HG03039 (cell line): ENCODE data around the gene TK1.
A peak's percentile ranks its signal among the peaks of the same experiment; 100 is the strongest.

Experiments used
- ATAC-seq: cut with Tn5 transposase; IDR thresholded peaks from one replicate; pipeline ENCODE4 v1.9.1; 2021; ENCODE audit warnings: mild to moderate bottlenecking, moderate library complexity; ENCODE audit not compliant: unreplicated experiment

The TK1 gene

DNA sequence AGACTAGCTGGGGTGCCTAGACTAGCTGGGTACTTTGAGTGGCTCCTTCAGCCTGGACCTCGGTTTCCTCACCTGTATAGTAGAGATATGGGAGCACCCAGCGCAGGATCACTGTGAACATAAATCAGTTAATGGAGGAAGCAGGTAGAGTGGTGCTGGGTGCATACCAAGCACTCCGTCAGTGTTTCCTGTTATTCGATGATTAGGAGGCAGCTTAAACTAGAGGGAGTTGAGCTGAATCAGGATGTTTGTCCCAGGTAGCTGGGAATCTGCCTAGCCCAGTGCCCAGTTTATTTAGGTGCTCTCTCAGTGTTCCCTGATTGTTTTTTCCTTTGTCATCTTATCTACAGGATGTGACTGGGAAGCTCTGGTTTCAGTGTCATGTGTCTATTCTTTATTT, 36.2 kb upstream of the TK1 start:
- ATAC-seq = no peak

DNA sequence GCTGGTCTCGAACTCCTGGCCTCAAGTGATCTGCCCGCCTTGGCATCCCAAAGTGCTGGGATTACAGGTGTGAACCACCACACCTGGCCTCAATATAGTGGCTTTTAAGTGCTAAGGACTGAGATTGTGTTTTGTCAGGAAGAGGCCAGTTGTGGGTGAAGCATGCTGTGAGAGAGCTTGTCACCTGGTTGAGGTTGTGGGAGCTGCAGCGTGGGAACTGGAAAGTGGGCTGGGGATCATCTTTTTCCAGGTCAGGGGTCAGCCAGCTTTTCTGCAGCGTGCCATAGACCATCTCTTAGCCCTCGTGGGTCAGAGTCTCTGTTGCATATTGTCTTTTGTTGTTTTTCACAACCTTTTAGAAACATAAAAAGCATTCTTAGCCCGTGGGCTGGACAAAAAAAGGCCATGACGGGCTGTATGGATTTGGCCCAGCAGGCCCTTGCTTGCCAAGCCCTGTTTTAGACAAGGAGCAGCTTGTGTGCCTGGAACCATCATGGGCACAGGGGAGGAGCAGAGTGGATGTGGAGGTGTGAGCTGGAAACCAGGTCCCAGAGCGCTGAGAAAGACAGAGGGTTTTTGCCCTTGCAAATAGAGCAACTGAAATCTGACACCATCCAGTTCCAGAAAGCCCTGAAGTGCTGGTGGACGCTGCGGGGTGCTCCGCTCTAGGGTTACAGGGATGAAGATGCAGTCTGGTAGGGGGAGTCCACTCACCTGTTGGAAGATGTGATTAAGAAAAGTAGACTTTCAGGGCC, 32.7 kb upstream of the TK1 start:
- ATAC-seq = no peak

DNA sequence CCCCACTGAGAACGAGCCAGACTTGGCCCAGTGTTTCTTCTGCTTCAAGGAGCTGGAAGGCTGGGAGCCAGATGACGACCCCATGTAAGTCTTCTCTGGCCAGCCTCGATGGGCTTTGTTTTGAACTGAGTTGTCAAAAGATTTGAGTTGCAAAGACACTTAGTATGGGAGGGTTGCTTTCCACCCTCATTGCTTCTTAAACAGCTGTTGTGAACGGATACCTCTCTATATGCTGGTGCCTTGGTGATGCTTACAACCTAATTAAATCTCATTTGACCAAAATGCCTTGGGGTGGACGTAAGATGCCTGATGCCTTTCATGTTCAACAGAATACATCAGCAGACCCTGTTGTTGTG, 27.8 kb upstream of the TK1 start:
- ATAC-seq = no peak

DNA sequence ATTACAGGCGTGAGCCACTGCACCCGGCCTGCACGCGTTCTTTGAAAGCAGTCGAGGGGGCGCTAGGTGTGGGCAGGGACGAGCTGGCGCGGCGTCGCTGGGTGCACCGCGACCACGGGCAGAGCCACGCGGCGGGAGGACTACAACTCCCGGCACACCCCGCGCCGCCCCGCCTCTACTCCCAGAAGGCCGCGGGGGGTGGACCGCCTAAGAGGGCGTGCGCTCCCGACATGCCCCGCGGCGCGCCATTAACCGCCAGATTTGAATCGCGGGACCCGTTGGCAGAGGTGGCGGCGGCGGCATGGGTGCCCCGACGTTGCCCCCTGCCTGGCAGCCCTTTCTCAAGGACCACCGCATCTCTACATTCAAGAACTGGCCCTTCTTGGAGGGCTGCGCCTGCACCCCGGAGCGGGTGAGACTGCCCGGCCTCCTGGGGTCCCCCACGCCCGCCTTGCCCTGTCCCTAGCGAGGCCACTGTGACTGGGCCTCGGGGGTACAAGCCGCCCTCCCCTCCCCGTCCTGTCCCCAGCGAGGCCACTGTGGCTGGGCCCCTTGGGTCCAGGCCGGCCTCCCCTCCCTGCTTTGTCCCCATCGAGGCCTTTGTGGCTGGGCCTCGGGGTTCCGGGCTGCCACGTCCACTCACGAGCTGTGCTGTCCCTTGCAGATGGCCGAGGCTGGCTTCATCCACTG, 27.3 kb upstream of the TK1 start, which contains the start of gene BIRC5:
Gene BIRC5, plus strand, starts transcription at position 238 of the 690 bp plus-strand sequence. Its CDS starts 64 bp downstream, at position 302.
- peak; percentile 74 for ATAC-seq

DNA sequence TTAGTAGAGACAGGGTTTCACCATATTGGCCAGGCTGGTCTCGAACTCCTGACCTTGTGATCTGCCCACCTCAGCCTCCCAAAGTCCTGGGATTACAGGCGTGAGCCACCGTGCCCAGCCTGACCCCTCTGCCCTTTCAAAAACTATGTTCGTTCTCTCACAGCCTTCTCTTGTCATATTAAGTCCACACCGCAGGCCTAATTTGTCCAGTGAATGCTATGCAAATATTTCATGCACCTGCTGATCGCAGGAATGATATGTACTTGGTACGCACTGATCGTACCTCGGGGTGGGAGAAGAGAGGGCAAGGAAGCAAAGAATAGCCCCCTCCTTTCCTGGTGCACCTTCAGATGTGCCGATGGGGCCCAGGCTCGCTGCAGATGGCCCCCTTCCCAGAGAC, 24.2 kb upstream of the TK1 start:
- ATAC-seq = no peak

DNA sequence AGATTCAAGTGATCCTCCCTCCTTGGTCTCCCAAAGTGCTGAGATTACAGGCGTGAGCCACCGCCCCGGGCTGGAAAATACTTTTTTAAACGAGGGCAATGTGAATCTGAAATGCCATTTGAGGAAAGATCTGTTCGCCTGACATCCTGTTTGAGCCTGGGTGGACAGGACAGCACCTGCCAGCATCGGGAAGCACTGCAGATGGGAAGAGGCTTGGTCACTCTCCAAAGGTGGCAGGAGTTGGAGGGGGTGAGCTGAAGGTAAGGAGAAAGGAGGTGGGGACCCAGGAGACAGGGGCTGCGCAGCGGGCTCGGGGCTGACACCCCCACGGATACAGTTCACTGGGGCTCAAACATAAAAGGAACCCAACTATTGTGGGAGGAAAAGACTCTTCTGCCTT, 23.3 kb upstream of the TK1 start:
- ATAC-seq = no peak

DNA sequence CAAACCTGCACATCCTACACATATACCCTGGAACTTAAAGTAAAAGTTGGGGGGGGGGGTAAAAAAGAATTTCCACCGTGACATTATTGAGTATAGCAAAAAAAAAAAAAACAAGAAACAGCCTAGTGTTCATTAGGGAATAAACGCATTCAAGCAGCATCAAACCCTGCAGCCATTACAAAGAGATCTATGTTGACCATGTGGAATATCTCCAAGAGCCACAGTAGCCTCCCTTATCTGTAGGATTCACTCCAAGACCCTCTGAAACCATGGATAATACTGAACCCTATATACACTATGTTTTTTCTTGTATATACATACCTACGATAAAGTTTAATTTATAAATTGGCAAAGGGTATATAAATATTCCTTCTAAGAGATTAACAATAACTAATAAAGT, 21.6 kb upstream of the TK1 start:
- ATAC-seq = no peak

DNA sequence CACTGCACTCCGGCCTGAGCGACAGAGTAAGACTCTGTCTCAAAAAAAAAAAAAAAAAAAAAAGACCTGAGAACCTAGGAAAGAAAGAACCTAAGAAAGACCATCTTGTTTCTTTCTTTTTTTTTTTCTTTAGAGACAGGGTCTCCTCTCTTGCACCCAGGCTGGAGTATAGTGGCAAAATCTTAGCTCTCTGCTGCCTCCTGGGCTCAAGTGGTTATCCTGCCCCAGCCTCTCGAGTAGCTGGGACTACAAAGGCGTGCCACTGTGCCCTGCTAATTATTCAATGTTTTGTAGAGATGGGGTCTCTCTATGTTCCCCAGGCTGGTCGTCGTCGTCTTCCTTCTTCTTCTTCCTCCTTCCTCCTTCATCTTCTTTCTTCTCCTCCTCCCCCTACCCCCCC, 19.4 kb upstream of the TK1 start:
- no peak for ATAC-seq

DNA sequence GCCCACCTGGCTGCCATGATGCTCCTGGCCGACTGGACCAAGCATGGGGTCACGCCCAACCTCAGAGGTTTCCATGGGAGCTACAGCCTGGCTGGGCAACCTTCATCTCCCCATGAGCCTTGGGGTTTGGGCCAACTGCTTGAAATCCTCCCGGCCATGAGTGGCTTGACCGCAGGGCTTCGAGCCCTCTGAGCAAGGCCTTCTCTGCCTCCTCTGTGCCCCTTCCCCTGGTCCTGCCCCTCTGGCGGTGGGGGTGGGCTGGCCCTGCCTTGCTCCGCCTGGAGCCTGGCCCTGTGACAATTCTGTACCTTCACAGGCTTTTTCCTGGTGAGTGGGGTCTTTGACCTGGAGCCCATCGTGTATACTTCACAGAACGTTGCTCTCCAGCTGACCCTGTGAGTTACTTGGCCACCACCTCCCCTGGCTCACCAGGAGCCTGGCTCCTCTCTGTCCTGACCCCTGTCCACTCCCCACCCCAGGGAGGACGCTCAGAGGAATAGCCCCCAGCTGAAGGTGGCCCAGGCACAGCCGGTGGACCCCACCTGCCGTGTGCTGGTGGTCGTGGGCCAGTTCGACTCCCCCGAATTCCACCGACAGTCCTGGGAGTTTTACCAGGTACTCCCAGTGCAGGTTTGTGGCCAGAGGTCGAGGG, 18.4 kb upstream of the TK1 start:
- no peak for ATAC-seq

DNA sequence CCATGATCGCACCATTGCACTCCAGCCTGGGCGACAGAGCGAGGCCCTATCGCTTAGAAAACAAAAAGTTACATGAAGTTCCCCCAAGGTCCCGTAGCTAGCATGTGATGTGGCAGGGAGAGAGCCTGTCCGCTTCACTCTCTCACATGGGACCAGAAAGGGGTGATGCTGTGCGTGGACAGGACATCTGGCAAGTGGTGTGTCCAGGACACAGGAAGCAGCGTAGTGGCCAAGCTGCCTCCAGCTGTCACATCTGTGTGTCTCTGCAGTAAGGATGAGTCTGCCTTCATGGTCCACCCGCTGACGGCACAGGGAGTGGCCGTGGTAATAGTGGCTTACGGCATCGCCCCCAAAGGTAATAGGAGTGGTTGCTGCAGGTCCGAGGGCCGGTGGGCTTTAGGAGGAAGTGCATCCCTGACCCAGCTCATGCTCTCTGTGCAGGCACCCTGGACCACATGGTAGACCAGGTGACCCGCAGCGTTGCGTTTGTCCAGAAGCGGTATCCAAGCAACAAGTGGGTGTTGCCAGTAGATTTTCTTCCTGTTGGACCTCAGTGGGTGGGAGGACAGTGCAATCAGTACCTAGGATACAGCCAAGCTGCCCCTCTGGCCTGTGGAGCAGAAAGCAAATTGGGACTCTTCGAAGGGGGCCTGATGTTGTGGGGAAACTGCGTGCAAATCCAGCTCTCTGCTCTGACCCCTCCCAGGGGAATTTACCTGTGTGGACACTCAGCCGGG, 17.7 kb upstream of the TK1 start:
- ATAC-seq = no peak

DNA sequence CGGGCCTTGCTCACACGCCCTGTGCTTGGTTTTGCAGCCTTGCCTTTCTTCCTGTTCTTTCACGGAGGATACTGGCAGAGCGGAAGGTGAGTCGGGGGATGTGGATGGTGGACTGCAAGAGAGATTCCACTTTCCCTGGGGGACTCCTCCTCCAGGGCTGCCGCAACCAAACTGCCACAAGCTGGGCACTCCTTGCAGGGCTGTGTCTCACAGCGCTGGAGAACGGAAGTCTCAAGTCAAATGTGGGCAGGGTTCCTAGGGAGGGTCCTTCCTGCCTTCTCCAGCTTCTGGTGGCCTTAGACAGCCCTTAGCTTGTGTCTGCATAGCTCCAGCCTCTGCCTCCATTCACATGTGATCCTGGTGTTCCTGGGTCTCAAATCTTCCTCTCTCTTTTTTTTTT, 15.8 kb upstream of the TK1 start:
- no peak for ATAC-seq

DNA sequence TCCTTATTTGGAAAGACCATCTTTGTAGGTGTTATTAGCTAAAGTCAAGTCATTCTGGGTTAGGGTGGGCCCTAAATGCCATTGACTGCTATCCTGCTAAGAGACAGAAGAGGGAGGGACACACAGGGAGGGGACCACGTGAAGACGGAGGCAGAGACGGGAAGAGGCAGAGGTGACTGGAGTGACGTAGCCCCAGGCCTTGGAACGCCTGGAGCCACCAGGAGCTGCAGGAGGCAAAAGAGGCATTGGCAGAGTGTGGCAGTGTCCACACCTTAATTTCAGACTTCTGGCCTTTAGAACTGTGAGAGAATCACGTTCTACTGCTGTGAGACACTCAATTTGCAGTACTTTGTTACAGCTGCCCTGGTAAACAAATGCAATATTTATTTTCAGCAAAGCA, 13.6 kb upstream of the TK1 start:
- ATAC-seq = no peak

DNA sequence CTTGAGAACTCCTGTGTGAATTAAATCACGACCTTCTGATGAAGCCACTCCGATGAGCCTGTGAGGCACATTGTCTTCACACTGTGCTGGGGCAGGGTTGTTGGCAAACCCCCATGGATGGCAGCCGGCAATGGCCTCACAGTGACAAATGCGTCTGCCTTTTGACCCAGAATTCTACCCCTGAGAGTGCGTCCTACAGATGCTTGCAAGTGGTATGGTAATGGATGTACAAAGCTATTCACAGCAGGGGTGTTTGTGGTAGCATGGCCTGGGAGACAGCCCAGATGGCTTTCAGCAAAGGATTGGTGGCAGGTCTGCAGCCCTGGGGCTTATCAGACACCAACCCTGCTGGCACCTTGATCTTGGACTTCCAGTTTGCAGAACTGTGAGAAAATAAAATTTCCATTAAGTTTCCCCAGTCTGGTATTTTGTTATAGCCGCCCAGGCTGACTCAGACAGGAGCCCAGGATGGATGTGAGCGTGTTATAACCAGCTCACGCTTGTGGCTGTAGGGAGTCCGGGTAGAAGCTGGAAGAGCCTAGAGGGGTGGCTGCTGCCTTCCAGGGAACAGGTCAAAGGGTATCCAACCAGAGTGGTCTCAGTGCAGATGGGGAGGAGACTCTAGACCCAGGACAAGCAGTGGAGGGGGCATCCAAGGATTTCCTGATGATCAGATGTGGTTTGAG, 10.4 kb upstream of the TK1 start:
- ATAC-seq = no peak

DNA sequence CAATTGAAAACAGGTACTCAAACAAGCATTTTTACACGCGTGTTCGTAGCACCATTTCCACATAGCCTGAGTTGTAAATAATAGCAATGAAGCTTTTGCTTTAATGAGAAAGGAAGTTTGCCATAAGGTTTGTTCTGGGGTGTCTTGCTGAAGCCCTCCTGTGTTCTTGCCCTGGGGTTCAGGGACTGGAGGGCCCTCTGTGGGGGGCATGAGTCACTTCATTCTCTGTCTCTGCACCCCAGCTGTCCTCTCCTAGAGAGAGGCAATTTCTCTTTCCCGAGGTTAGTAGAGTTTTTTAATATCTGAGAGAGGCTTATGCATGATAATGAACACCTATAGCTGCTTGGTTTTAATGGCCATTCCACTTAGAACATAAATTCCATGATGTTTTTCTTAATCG, 9.9 kb upstream of the TK1 start:
- ATAC-seq = no peak

DNA sequence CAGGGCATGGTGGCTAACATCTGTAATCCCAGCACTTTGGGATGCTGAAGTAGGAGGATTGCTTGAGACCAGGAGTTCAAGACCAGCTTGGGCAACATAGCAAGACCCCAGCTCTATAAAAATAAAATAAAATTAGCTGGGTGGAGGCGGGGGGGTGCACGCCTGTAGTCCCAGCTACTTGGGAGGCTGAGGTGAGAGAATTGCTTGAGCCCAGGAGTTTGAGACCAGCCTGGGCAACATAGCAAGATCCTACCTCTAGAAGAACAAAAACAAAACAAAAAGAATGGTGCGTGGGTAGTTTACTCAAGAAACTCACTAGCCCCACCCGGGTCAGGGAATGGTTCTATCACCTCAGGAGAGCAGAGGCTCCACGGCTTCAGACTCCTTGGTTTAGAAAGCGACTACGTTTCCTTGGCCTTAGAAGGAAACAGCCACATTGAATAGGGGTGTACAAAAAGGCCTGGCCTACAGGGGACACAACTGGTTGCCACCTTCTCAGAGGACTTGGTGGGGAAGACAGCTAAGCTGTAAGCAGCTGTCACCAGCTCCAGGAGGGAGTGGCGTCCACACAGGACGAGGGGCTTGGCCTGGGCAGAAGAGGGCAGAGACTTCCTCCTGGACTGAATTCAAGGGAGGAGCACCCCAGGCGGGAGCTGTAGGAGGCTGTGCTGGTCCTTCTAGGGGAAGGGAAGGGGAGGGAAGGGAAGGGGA, 716 bp downstream of the TK1 start:
- no peak for ATAC-seq

DNA sequence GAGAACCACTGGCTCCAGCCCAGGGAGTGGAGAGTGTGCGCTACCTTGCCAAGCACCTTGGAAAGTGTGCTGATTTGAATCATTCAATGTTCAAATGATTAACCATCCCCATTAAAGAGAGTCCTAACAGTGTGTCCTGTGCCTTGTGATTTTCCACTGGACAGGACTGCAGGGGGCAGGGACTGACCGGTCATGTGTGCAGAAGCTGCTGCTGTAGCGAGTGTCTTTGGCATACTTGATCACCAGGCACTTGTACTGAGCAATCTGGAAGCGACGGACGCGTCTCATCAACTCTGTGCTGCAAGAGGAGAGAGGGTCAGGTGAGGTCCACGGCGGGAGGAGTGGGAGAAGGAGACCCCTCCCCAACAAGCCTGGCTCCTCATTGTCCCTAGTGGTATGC, 2.0 kb downstream of the TK1 start:
- ATAC-seq = no peak

DNA sequence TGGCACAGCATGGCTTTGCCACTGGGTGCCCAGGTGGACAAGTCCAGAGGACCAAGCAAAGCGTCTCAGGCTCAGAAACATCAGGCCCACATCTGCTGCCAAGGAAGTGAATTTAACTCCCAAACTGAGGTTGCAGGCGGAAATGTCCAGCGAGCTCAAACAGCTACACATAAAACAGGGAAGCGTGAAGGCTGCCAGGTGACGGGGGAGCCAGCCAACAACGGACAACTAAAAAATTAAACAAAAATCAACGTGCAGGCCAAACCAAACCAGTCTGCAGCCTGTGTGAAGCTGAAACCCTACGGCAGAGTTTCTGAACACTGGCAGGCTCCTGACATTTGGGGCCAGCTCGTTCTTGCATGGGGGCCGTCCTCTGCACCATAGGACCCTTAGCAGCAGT, 2.5 kb downstream of the TK1 start:
- ATAC-seq = no peak

DNA sequence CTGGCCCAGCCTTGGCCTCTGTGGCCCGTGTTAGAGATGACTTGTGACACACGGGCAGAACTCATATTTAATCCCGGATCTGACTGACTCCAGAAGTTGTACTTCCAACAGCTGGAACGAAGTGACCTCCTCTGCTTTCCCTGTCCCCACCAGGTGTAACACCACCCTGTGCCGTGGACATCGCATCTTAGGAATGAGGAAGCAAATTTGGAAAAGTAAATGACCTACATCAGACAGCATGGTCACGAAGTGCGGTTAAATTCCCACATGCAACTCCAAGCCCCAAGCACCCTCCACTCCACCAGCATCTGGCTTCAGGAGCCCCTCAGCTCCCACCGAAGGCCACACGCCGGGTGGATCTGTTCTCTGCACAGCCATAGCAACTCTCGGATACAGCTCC, 2.9 kb downstream of the TK1 start:
- ATAC-seq = no peak

DNA sequence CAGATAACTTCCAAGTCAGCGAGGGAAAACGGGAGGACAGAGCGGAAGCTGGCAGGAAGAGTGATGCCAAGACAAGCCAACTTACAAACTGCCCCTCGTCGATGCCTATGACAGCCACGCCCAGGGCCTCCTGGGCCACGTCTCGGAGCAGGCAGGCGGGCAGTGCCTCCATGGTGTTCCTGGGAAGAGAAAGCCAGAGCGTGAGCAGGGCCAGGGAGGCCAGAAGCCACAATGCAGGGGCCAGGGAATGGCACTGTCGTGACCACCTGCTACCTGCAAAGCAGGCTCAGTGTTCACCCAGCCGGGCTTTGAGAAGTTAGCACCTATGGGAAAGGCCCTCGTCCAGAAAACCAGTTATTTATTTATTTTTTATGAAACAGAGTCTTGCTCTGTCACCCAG, 4.3 kb downstream of the TK1 start:
- ATAC-seq = no peak

DNA sequence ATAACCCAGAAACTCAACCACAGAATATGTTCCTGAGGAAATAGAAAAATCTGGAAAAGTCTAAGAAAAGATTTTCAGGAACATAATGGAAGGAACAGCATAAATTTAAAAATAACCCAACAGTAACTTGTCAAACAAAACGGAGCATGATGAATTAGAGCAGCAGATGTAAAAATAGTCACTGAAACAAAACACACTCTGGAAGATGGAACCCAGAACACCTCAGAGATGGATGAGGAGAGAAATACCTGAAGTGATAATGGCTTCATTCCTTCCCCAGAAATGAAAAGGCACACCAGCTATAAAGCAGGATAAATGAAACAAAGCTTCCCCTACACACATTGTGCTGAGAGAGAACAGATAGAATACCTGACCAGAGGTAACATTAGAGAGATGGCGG, 6.3 kb downstream of the TK1 start:
- ATAC-seq = no peak
